Neural cell (in vitro differentiated cells): Measurements from ENCODE around the gene FLYWCH2.

ENCODE experiments used
- CTCF ChIP-seq: fragments of 450-650 bp; IDR thresholded peaks from 2 replicates; pipeline ENCODE4 v1.5.1; 2014; ENCODE audit warnings: antibody characterized with exemption, mild to moderate bottlenecking, moderate library complexity; ENCODE audit not compliant: poor library complexity, severe bottlenecking
- EP300 ChIP-seq: fragments of 450-650 bp; conservative IDR thresholded peaks from 2 replicates; pipeline ENCODE4 v1.6.1; 2014; ENCODE audit warnings: antibody characterized with exemption, mild to moderate bottlenecking, moderate library complexity; ENCODE audit not compliant: poor library complexity, severe bottlenecking
- REST ChIP-seq: IDR thresholded peaks from 2 replicates; pipeline ENCODE4 v1.6.1; 2012; ENCODE audit warnings: borderline replicate concordance

- TF ChIP-seq CTCF (no peak), EP300 (no peak), REST (no peak)
Observed at GRCh38 chr16:2871926-2872325, 11.1 kb upstream of the FLYWCH2 start.
